ENCODE measurements around the gene RHBG. TPM values are rescaled to one million over a fixed set of nuclear protein-coding genes. Genes with fewer than 3 reads are reported as not detected.
A peak's percentile ranks its signal among the peaks of the same experiment; 100 is the strongest.

Gene RHBG
- total RNA-seq, 4 donors from 2014 or later, result 0.23 to 1.6 (median 1.1) TPM

GRCh38 chr1:156356875-156357534 lies 12.0 kb upstream of the RHBG start:
- Histone ChIP-seq H3K4me3 (no peak overlapping the region), H3K36me3 (no peaks in the 10 kb centered on the region), H3K27ac (no peak overlapping the region), H3K9me3 (no peaks in the 10 kb centered on the region), H3K4me1 (peaks cover 0 to 8% (median 4%) of the 10 kb centered on the region in 3 donors), H3K27me3 (peaks cover 0 to 46% (median 8%) of the 10 kb centered on the region in 4 donors)
- TF ChIP-seq CTCF (IDR thresholded peaks at IDR 0.05) (peak; percentile 24 to 83 (median 64)), POLR2A (IDR thresholded peaks at IDR 0.05) (no peak)
- WGBS, 2 donors, result 13 to 29% methylated on average over 6 to 16 of the region's 22 CpGs
- intact Hi-C loops (cut with DNase I), result no loop called here
- no peak for DNase-seq

- no peaks in the 10 kb centered on the region for H3K9me3 ChIP-seq
- no peak for DNase-seq
- 91 to 97% methylated on average over 2 of the region's 2 CpGs for WGBS, 2 donors
- no peak overlapping the region for H3K27ac ChIP-seq
- TF ChIP-seq POLR2A (IDR thresholded peaks at IDR 0.05) (no peak), CTCF (IDR thresholded peaks at IDR 0.05) (no peak)
- no peaks in the 10 kb centered on the region for H3K36me3 ChIP-seq
- peaks cover 0 to 46% (median 8%) of the 10 kb centered on the region in 4 donors for H3K27me3 ChIP-seq
- intact Hi-C loops (cut with DNase I), result no loop called here
- H3K4me1 ChIP-seq, result peaks cover 0 to 8% (median 4%) of the 10 kb centered on the region in 3 donors
- H3K4me3 ChIP-seq, result no peak overlapping the region
Measured at GRCh38 chr1:156357977-156358376, 11.0 kb upstream of the RHBG start.

GRCh38 chr1:156358641-156359040 lies 10.4 kb upstream of the RHBG start:
- WGBS, 2 donors, result 90 to 100% methylated on average over 1 of the region's 1 CpG
- H3K4me1 ChIP-seq, result peaks cover 0 to 8% (median 4%) of the 10 kb centered on the region in 3 donors
- H3K27ac ChIP-seq, result no peak overlapping the region
- H3K4me3 ChIP-seq, result no peak overlapping the region
- H3K36me3 ChIP-seq, result no peaks in the 10 kb centered on the region
- peaks cover 0 to 53% (median 8%) of the 10 kb centered on the region in 4 donors for H3K27me3 ChIP-seq
- TF ChIP-seq POLR2A (IDR thresholded peaks at IDR 0.05), result no peak
- intact Hi-C loops (cut with DNase I), result no loop called here
- H3K9me3 ChIP-seq, result no peaks in the 10 kb centered on the region
- DNase-seq, result no peak

- 89 to 92% methylated on average over 3 of the region's 3 CpGs for WGBS, 2 donors
- no peaks in the 10 kb centered on the region for H3K9me3 ChIP-seq
- no peak for DNase-seq
- no peak overlapping the region for H3K27ac ChIP-seq
- TF ChIP-seq CTCF (IDR thresholded peaks at IDR 0.05) (no peak), POLR2A (IDR thresholded peaks at IDR 0.05) (no peak)
- intact Hi-C loops (cut with DNase I), result no loop called here
- peaks cover 0 to 8% (median 4%) of the 10 kb centered on the region in 3 donors for H3K4me1 ChIP-seq
- peaks cover 0 to 58% (median 8%) of the 10 kb centered on the region in 4 donors for H3K27me3 ChIP-seq
- H3K4me3 ChIP-seq, result no peak overlapping the region
- H3K36me3 ChIP-seq, result no peaks in the 10 kb centered on the region
Measured at GRCh38 chr1:156359249-156359648, 9.8 kb upstream of the RHBG start.

GRCh38 chr1:156359973-156360372 lies 9.0 kb upstream of the RHBG start:
- DNase-seq, result no peak
- intact Hi-C loops (cut with DNase I), result no loop called here

More at GRCh38 chr1:156359973-156360372, 9.0 kb upstream of the RHBG start:
- Histone ChIP-seq H3K9me3 (no peaks in the 10 kb centered on the region), H3K4me1 (peaks cover 0 to 8% (median 4%) of the 10 kb centered on the region in 3 donors), H3K4me3 (no peak overlapping the region), H3K27ac (no peak overlapping the region), H3K36me3 (no peaks in the 10 kb centered on the region), H3K27me3 (peaks cover 0 to 62% (median 8%) of the 10 kb centered on the region in 4 donors)
- TF ChIP-seq POLR2A (IDR thresholded peaks at IDR 0.05) (no peak), CTCF (IDR thresholded peaks at IDR 0.05) (peak in 1 of 6 experiments; percentile 4)
- WGBS, 2 donors, result 47 to 50% methylated on average over 6 of the region's 6 CpGs
